CD4-positive, alpha-beta T cell treated with Interleukin-15 for 1 hour (primary cell): ENCODE measurements around the gene SYTL5.

Experiments used
- DNase-seq: peaks from one replicate; pipeline ENCODE4 v3.0.0-alpha.2; 2020

Gene SYTL5

GRCh38 chrX:38150993-38151392 is 144.6 kb downstream of the SYTL5 start:
- DNase-seq = no peak

GRCh38 chrX:38151441-38151840 is 145.1 kb downstream of the SYTL5 start:
- no peak for DNase-seq

GRCh38 chrX:38154340-38154739 is 148.0 kb downstream of the SYTL5 start:
- DNase-seq = no peak

- DNase-seq = no peak
Observed at GRCh38 chrX:38154818-38155217, 148.5 kb downstream of the SYTL5 start.

GRCh38 chrX:38156838-38157237 is 150.5 kb downstream of the SYTL5 start:
- no peak for DNase-seq

- no peak for DNase-seq
Observed at GRCh38 chrX:38163193-38163592, 156.8 kb downstream of the SYTL5 start.

GRCh38 chrX:38165023-38165422 is 158.7 kb downstream of the SYTL5 start:
- DNase-seq = no peak

DNA sequence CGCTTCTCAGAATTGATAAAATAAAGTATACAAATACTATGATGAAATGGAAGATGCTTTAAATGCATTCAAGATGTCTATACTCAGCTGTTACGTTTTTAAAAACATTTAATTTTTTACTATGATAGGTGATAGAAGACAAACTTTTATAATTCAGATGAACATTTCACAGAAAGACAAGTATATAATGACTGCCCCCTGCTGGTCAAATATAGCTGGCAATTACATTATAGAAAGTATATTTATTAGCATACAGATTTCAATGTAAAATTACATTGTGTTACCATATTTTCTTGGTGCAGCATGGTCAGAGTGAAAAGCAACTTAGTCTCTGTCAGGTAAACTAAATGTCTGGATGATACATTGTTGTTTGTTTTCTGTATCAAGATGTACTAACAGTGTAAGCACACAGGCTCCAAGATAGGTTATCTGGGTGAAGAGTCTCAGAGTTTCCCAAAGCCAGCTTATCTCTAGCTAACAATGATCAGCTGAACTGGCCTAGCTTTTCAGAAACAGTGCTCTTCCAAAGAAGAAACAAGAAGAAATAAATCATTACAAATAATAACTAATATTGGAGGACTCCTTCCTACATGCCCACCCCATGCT is 160.2 kb downstream of the SYTL5 start:
- no peak for DNase-seq

- no peak for DNase-seq
Observed at GRCh38 chrX:38170556-38170955, 164.2 kb downstream of the SYTL5 start.

- DNase-seq = no peak
Observed at GRCh38 chrX:38172596-38172995, 166.2 kb downstream of the SYTL5 start.

DNA sequence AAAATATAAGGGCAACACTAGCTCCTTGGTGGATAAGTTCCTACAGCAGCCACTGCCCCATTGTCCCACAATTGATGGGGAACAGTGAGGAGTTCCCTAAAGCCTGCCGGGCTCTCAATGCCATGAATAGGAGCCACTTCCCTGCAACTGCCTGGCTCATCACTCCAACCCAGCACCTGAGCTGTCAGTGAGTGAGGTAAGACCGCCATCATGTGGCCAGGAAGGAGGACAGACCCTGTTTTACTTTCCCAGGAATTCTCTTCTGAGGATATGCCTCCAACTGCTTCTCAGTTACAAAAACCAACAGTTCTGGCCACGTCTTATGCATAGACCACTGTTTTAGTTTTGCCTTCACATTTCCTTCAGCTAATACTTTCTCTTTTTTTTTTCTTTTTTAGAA is 168.8 kb downstream of the SYTL5 start:
- DNase-seq = no peak

DNA sequence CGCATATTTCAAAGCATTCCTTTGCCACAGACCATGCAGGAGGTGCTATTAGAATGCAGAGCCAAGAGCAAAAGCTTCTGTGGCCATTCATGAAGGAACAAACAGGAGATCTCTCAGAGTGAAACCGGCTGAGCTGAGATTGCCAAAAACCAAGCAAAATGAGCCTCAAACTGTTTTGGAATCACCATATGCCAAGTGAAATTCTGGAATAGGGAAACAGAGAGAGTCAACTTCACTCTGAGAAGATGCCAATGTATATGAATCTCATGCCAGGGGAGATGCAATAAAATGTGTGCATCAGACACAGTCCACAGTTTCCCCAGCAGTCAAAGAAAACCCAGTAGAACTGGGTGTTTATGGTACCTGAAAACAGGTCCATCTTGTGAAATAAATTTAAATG is 172.0 kb downstream of the SYTL5 start:
- no peak for DNase-seq
